GM18909 (cell line): ENCODE data around the gene LMAN1.

Experiments used
- ATAC-seq: cut with Tn5 transposase; IDR thresholded peaks from one replicate; pipeline ENCODE4 v1.9.1; 2021; ENCODE audit warnings: mild to moderate bottlenecking; ENCODE audit not compliant: unreplicated experiment, poor library complexity

Gene LMAN1

GRCh38 chr18:59374128-59374527, 15.1 kb upstream of the LMAN1 start:
- ATAC-seq, result no peak

DNA sequence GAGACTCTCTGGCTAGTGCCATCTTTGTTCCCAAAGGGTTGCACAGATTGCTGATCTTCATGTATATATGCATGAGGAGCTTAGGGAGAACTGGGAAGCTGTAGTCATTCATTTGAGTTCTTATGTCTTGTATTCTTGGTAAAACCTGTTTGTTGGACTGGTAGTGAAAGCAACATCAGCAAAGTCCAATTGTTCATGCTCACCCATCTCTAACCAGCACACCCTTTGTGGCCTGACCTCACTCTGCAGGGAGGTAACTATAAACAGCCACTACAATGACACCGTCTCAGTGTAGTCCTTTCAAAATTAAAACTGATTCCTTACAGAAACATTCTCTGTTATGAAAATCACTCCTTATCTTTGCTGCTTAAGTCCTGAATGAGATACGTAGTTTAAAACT, 13.9 kb upstream of the LMAN1 start:
- ATAC-seq, result no peak

GRCh38 chr18:59360381-59360780, 1.3 kb upstream of the LMAN1 start:
- ATAC-seq, result no peak

GRCh38 chr18:59359576-59359952, 499 bp upstream of the LMAN1 start:
- ATAC-seq, result peak; percentile 17

DNA sequence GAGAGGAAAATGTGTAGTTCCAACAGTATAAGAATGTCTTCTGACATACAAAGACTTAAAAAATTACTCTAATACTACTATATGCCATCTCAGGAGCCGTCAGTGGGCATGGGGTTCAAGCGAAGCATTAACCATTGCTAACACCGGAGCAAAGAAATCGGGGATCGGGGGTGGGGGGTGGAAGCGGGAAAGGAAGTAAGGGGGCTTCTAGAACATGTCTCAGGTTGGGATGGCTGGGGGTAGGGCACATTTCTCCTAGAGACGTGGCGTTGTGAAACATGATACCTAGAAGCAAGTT, 702 bp downstream of the LMAN1 start:
- no peak for ATAC-seq

DNA sequence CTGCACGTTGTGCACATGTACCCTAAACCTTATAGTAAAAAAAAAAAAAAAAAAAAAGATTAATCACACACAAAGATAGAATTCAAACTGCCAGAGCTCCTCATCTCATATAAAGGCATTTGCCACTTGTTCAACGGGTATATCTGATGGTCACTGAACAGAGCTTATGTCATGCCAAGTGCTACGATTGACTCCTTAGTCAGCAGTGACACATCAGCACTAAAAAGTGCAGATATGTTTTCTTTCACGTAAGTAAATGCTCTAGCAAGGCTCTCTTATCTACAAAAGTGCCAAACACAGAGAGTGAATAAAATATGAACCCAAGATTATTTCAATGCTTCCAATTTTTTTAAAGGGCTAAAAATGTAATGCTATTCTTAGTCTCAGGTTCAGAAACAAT, 1.1 kb downstream of the LMAN1 start:
- no peak for ATAC-seq

GRCh38 chr18:59354731-59355130, 4.3 kb downstream of the LMAN1 start:
- ATAC-seq, result no peak

- no peak for ATAC-seq
Observed at GRCh38 chr18:59353079-59353680, 5.9 kb downstream of the LMAN1 start.

DNA sequence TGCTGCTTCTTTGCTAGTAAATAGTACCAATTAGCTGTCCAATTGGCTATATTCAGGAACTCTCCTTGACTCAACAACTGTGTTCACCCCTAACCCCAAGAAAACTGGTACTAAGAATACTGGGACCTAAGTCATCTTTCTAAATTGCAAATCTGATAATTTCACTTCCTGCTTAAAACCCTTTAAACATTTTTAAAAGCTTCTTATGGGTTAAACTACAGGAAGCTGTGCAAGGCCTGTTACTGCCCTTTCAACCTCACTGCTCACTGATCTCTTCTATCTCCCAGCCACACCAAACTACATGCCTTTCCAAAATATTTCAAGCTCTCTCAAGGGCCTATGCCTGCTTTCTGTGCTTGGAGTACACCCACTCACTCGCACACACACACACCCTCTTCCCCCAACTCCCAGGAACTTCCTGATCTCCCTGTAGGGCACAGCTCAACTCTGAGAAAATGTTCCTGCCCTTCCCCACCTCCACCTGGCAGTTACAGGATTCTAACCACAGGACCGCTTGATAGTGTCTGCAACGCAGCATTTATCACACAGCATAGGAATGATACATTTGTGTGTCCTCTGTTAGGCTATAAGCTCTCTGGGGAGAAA, 6.7 kb downstream of the LMAN1 start:
- ATAC-seq, result no peak

DNA sequence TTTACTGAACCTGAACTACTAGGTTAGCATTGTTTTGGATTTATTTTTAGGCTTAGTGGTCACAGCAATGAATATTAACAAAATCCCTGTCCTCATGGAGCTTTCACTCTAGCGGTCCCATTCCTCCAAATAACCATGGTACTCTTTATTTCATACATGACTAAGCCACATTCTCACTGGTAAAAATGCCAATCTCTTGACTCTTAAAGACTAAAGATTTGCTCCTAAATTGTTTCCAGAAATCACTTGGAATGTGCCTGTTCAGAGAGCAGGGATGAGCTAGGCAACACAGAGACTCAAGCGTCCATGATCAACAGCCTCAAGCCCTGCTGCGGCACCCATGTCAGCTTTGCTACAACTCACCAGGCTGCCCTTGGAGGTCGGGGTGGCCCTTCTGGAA, 13.5 kb downstream of the LMAN1 start:
- no peak for ATAC-seq

DNA sequence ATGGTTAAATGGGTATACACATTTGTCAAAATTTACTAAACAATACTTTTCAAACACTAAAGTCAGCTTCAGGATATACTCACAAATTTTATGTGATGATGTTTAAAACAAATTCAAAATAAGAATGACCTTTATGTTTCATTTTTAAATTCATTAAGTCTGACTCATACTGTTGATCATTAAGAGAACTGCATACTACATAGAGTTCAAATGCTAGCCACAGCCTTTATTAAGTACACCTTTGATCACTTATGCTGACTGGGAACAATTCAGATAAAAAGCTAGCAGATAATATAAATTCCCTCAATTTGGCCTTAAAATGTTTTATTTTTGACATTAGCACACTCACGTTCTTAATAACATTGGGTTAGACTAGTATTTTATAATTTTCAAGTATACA, 14.1 kb downstream of the LMAN1 start:
- ATAC-seq, result no peak

- no peak for ATAC-seq
Observed at GRCh38 chr18:59343926-59344325, 15.1 kb downstream of the LMAN1 start.

- ATAC-seq, result no peak
Observed at GRCh38 chr18:59340817-59341216, 18.2 kb downstream of the LMAN1 start.

DNA sequence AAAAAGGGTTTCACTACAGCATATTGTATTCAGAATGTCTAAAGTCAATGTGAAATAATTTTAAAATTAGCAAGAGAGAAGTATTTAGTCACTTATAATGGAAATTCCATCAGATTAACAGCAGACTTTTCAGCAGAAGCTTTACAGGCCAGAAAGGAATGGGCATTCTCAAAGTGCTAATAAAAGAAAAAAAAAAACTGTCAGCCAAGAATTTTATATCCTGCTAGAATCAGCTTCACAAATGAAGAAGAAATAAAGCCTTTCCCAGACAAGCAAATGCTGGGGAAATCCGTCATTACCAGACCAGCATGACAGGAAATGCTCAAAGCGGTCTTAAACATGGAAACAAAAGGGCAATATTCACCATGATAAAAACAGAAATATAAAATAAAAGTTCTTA, 18.8 kb downstream of the LMAN1 start:
- ATAC-seq, result no peak

GRCh38 chr18:59332986-59333385, 26.1 kb downstream of the LMAN1 start:
- no peak for ATAC-seq

- ATAC-seq, result no peak
Observed at GRCh38 chr18:59328683-59329082, 30.4 kb downstream of the LMAN1 start.

GRCh38 chr18:59325965-59326364, 33.1 kb downstream of the LMAN1 start:
- no peak for ATAC-seq

- no peak for ATAC-seq
Observed at GRCh38 chr18:59324623-59324971, 34.5 kb downstream of the LMAN1 start.

DNA sequence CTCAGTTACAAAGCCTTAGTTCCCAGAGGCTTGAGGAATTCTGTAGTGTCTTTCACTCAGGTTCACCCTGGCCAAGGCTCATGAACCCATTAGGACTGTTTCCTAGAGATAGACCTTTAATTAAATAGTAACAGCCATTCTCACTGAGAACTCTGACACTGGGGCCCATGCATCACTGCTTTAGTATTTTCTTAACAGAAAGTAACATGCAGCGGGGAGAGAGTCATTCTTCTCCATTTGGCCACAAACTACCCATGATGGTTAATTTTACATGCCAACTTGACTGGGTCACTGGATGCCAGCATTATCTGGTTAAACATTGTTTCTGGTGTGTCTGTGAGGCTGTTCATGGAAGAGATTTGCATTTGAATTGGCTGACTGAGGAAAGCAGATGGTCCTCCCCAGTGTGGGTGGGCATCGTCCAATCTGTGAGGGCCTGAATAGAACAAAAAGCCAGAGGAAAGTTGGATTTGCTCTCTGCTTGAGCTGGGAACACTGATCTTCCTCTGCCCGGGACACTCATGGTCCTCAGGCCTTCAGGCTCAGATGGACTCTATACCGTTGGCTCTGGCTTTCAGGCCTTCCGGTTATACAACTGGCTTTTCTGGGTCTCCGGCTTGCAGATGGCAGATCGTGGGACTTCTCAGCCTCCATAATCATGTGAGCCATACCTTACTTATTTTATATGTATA, 35.0 kb downstream of the LMAN1 start:
- ATAC-seq, result no peak

DNA sequence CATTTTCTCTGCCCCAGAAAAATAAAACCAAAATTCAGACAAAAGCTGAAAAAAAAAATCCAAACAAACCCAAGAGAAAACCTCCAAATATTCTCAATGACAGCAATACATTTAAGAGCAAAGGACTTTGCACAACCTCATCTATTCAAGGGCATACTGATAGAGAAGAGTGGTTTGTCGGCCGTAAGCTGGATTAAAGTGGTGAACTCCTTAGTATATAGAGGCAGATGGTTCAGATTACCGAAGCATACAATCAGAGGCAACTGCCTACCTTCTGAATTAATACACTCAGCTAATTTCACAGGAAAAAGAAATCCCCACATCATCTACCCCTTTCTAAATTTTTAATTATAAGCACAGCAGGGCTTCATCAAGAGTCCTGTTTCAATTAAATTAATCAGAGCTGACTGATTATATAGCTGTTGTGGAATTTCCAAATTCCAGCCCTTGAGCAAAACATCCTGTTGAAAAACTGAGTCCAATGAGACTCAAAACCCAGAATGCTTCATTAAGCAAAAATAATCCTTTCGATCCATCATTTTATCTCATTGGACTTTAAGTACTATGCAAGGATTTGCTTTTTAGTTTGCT, 40.5 kb downstream of the LMAN1 start, which contains the start of gene CPLX4:
CPLX4 (minus strand) TSS at position 190 of the 591 bp plus-strand sequence; CDS start at position 3, 187 bp downstream.
- no peak for ATAC-seq

- ATAC-seq, result no peak
Observed at GRCh38 chr18:59311631-59312030, 47.4 kb downstream of the LMAN1 start.

- ATAC-seq, result no peak
Observed at GRCh38 chr18:59308938-59309260, 50.2 kb downstream of the LMAN1 start.
